NCI-H1417 (cell line): ENCODE measurements around the gene PATZ1.

Source experiments
- DNase-seq, 3 experiments: peaks; one replicate each; lab custom pipeline; 2025; lab: John Stamatoyannopoulos, UW

The PATZ1 gene

GRCh38 chr22:31313366-31314147 is 32.6 kb downstream of the PATZ1 start:
- peak; percentile 28 to 61 (median 42) for DNase-seq

GRCh38 chr22:31308181-31308580 is 38.0 kb downstream of the PATZ1 start:
- DNase-seq: no peak

DNA sequence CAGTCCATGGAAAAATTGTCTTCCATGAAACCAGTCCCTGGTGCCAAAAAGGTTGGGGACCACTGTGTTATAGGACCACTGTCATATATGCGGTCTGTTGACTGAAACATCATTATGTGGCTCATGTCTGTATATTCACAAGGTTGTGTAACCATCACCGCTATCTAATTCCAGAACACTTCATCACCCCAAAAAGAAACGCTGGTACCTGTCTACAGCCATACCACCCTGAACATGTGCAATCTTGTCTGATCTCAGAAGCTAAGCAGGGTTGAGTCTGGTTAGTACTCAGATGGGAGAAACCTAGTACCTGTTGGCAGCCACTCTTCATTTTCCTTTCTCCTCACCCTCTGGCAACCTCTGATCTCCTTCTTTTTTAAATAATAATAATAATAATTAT is 41.0 kb downstream of the PATZ1 start:
- no peak for DNase-seq

DNA sequence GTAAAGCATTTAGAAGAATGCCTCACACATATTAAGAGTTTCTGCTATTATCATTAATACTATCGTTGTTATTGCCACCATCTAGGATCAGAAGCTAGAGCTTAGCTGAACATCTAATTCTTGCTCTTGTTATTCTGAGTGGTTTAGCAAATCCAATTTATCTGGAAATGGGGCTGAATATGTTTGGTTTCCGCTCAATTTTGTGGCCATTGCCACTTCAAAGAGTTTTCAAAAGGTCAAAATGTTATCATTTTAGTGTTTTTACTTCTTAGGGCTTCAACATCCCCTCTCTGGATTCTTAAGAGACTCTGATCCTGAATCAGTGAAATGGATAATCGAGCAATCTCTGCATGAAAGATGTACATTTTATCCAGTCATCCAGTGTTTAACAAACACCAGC is 43.6 kb downstream of the PATZ1 start:
- no peak for DNase-seq

GRCh38 chr22:31302006-31302405 is 44.1 kb downstream of the PATZ1 start:
- DNase-seq: peak in 1 of 3 experiments; percentile 18

- no peak for DNase-seq
These were observed 45.2 kb downstream of the PATZ1 start for GRCh38 chr22:31300896-31301295.

DNA sequence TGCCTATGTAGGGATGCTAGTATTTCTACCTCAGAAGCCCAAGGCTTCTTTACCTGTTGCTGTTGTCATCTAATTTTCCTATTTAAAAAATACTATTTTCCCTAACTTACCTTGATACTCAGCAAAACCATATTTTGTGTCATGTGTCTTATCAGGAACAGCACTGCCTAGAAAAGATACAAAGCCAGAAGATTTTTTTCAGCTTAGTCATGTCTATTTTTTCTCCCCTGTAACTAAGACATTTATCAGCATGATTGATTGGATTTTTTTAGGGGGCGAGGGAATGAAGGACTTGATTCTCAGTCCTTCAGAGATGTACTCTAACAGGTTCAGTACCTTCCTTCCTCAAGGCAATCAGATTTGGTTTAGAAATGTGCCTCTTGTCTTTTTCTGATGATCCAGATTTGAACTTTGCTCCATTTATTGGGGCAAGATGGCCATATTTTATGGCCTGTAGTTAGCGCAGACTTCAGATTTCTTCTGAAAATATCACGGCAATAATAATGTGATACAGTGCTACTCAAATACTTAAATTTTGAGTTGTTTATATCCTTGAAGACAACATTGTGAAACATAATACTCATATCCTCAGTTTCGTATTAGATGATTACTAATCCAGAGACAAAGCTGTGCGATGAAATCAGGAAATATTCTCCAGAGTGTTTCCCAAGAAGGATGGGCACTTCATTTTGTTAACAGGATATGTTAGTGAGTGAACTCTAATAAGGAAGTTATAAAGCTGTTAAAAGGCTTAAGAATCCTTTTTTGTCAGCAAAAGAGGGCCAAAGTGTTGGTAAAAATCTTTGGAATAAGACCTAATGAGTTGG is 50.1 kb downstream of the PATZ1 start:
- no peak for DNase-seq

- no peak for DNase-seq
These were observed 50.8 kb downstream of the PATZ1 start for GRCh38 chr22:31295360-31295759.

GRCh38 chr22:31292236-31292989 is 53.7 kb downstream of the PATZ1 start, which contains the start of gene PIK3IP1:
Gene PIK3IP1 (minus strand): TSS chr22:31292488. CDS start chr22:31292344, 144 bp downstream.
- peak; percentile 65 to 84 (median 74) for DNase-seq

DNA sequence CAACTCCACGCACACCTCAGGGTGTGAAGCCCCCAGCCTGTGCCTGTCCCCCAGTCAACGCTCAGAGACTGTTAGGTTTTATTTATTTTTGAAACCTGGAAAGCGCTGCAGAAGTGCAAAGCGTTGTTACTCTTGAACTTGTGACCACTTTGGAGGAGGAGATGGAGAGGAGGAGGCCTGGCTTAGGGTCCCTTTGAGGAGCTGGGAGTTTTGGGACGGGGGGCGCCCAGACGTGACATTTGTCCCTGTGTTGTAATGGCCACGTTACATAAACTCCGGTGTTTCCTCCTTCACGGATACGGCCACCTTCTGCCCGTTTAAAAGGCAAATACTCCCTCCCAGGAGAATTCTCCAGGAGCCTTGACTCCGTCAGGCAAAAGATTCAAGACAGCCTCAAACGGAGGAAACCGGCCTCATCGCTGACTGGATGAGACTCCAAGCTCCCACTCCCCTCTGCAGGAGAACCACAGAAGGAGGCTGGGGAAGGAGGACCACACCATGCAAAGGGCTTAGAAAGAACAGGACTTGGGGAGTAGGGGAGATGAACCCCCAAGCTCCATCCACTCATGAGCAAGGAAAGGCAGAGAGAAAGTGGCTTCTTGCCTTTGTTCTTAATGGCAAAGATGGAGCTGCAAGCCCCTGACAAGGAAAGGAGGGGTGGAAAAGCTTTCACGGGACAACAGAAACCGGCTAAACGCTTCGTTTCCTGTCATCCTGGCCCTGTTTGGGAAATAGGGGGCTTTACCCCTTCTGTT is 54.5 kb downstream of the PATZ1 start:
- peak in 2 of 3 experiments; percentile 36 to 53 for DNase-seq

DNA sequence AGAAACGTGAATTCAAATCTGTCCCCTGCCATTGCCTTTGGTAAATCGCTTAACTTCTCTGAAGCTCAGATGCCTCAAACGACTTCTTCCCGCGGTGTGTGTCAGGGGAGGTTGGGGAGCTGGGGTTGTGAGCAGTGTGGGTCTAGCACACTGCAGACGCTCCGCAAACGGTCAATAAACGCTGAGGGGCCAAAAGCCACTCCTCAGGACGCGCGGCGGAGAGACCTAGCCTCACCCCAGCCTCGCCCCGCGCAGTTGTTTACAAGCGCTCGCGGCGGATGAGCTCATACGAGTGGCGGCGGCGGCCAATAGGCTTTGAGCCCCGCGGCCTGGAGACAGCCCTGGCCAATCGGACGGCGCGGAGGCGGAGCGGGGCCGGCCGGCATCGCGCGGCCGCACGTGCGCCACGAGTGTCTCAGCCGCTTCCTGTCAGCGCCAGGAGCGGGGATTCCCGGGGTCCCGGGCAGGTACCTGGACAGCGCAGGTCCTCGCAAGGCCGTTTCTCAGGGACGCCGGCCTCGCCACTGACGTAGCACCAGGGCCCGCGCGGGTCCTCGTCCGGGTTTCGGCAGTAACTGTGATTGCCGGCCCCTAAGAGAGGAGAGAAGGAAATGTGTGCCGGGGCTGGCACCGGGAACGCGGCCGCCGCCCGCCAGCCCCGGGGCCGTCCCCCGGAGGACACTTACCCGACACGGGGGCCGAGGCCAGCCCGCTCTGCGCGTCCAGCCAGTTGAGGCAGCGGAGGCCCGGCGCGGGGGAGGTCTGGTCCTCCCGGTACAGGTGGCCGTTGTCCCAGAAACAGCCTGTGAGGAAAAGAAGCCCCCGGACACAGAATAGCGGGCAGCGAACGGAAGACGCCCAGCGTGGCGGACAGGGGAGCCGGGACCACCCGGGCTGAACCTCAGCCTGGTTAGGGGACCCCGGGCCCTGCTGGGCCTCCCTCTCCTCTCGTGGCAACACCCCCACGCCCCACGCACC is 55.4 kb downstream of the PATZ1 start:
- DNase-seq: peak; percentile 84 to 91 (median 88)

DNA sequence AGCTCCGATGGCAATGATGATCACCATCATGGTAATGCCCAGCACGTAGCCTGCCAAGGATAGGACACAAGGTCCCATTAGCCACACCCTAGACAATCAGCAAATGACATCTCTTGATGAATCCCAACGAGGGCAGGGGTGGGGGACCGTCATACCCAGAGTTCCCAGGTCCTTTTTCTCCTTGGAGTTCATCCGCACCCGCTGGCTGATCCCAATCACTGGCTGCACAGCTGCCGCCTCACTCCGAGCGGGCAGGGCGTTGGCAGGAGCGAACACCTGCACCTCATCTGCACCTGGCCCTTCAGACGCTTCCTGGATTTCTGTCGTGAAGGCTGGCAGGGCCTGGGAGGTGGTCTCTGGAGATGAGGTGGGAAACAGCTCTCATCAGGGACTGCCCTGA is 56.8 kb downstream of the PATZ1 start:
- peak; percentile 40 to 76 (median 48) for DNase-seq

DNA sequence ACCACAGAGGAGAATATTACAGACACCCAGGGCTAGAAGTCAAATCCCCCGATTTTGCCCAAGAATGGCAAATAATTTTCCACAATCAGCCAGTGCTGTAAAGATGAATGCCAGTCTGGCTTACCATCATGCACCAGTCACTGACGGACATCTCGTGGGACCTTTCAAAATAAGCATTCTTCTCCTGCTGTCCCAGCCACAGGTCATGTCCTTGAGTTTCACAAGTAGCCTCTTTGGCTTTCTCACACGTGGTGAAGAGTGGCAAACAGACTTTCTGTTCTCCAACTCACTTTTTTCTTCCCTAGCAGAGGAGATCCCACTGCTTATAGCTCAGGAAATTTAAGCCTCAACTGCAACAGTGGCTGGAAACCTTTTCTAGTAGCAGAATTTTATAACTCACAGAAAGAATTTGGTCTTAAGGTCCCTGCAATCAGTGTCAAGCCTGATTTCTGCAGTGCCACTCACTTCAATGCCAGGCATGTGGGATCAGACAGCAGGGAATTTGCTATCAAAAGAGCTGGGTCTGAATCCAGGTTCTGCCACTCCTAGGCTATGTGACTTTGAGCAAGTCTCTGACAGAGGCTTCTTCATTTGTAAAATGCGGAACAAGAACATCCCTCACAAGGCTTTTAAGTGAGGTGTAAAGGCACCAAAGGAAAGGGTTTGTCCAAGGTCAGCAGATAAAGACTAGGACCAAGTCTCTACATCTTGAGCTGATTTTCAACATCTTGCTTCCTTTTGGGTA is 57.5 kb downstream of the PATZ1 start:
- DNase-seq: no peak

- no peak for DNase-seq
These were observed 58.2 kb downstream of the PATZ1 start for GRCh38 chr22:31287818-31288495.

DNA sequence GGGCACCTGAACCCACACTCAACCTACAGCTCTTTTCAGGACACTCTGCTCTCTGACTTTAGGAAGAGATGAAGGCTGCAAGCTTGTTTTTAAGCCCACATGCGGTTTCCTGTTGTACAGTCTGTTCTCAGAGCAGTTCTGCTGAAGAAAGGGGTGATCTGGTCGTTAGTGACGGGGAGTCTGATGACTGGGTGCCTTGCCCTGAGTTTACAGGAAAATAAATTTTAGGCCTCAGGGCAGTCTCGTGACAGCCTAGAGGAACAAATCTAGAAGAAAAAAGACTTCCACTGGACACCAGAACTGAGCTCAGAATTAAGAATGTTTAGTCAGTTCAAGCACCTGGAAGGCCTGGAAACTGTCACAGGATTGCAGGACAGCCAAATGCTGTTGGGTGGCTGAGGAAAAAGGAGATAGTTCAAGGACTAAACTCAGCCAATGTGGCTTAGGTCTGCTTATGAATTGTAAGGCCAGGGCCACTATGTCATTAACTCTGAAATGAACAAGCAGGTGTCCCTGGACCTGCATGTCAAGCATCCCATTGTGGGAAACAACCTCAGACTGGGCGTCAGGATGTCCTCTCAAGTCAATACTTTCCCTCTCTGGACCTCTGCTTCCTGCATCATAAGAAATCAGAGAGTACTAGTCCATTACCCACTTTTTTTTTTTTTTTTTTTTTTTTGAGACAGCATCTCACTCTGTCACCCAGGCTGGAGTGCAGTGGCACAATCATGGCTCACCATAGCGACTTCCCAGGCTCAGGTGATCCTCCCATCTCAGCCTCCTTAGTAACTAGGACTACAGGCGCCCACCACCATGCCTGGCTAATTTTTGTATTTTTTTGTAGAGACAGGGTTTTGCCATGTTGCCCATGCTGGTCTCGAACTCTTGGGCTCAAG is 59.5 kb downstream of the PATZ1 start:
- DNase-seq: no peak

GRCh38 chr22:31284281-31285155 is 61.6 kb downstream of the PATZ1 start:
- DNase-seq: no peak
